ENCODE data around the gene ANKS1A.

Gene ANKS1A

GRCh38 chr6:34947561-34947960, 58.5 kb downstream of the ANKS1A start:
- TF ChIP-seq EZH2phosphoT487 (IDR thresholded peaks at IDR 0.05; ENCODE audit: borderline replicate concordance, low read length), result no peak
- TF ChIP-seq, protein P1, sequence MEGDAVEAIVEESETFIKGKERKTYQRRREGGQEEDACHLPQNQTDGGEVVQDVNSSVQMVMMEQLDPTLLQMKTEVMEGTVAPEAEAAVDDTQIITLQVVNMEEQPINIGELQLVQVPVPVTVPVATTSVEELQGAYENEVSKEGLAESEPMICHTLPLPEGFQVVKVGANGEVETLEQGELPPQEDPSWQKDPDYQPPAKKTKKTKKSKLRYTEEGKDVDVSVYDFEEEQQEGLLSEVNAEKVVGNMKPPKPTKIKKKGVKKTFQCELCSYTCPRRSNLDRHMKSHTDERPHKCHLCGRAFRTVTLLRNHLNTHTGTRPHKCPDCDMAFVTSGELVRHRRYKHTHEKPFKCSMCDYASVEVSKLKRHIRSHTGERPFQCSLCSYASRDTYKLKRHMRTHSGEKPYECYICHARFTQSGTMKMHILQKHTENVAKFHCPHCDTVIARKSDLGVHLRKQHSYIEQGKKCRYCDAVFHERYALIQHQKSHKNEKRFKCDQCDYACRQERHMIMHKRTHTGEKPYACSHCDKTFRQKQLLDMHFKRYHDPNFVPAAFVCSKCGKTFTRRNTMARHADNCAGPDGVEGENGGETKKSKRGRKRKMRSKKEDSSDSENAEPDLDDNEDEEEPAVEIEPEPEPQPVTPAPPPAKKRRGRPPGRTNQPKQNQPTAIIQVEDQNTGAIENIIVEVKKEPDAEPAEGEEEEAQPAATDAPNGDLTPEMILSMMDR (IDR thresholded peaks at IDR 0.05; ENCODE audit: low read depth, low read length, poor library complexity, severe bottlenecking), result no peak
- H3K4me3 ChIP-seq (ENCODE audit: low read length), result no peak overlapping the region

GRCh38 chr6:34949636-34950035, 60.6 kb downstream of the ANKS1A start:
- H3K27me3 ChIP-seq (ENCODE audit: control insufficient read depth, low read length), result no peaks in the 10 kb centered on the region
- no peak overlapping the region for H3K4me2 ChIP-seq (ENCODE audit: low read length)
- H3K9me3 ChIP-seq (ENCODE audit: control insufficient read depth, insufficient read depth, low read length), result no peaks in the 10 kb centered on the region
- H3K36me3 ChIP-seq (ENCODE audit: control insufficient read depth, low read length), result no peaks in the 10 kb centered on the region
- H3K79me2 ChIP-seq (ENCODE audit: control insufficient read depth, low read length), result no peaks in the 10 kb centered on the region
- no peaks in the 10 kb centered on the region for H3K9me2 ChIP-seq (replicated peaks; ENCODE audit: control insufficient read depth, low read length)
- no peak overlapping the region for H3K4me3 ChIP-seq (ENCODE audit: low read length)
- no peaks in the 10 kb centered on the region for H3F3A ChIP-seq (ENCODE audit: control insufficient read depth, insufficient read depth)
- H3K4me1 ChIP-seq (ENCODE audit: control insufficient read depth, low read length), result no peaks in the 10 kb centered on the region
- no peak overlapping the region for H3K27ac ChIP-seq (ENCODE audit: low read depth, low read length)
- H4K20me1 ChIP-seq (ENCODE audit: control insufficient read depth, insufficient read depth, low read depth, low read length), result no peaks in the 10 kb centered on the region
- TF ChIP-seq, protein P1 (IDR thresholded peaks at IDR 0.05; ENCODE audit: low read depth, low read length, poor library complexity, severe bottlenecking), result no peak
- TF ChIP-seq EZH2phosphoT487 (IDR thresholded peaks at IDR 0.05; ENCODE audit: borderline replicate concordance, low read length), result no peak

More at GRCh38 chr6:34947561-34947960, 58.5 kb downstream of the ANKS1A start:
- Histone ChIP-seq H3F3A (ENCODE audit: control insufficient read depth, insufficient read depth) (no peaks in the 10 kb centered on the region), H3K4me1 (ENCODE audit: control insufficient read depth, low read length) (no peaks in the 10 kb centered on the region), H3K9me2 (replicated peaks; ENCODE audit: control insufficient read depth, low read length) (no peaks in the 10 kb centered on the region), H3K27ac (ENCODE audit: low read depth, low read length) (no peak overlapping the region), H3K79me2 (ENCODE audit: control insufficient read depth, low read length) (no peaks in the 10 kb centered on the region), H3K27me3 (ENCODE audit: control insufficient read depth, low read length) (no peaks in the 10 kb centered on the region), H3K4me2 (ENCODE audit: low read length) (no peak overlapping the region), H3K36me3 (ENCODE audit: control insufficient read depth, low read length) (no peaks in the 10 kb centered on the region), H4K20me1 (ENCODE audit: control insufficient read depth, insufficient read depth, low read depth, low read length) (no peaks in the 10 kb centered on the region), H3K9me3 (ENCODE audit: control insufficient read depth, insufficient read depth, low read length) (no peaks in the 10 kb centered on the region)

DNA sequence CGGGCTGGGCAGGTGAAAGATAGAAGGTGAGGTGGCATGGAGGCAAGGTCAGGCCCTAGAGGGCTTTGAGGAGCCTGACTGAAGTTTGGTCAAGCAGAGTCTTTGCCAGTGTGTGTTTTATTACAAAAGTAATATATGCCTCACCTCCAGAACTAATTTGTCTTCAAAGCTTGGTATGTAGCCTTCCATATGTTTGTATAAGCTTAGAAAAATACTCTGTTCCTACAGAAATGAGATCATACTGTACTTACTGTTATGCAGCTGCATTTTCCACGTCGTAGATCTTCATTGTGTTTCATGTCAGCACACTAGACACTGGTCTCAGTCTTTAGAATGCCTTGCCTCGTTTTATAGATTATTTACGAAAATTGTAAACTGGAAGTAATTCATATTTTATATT, 61.8 kb downstream of the ANKS1A start:
- Histone ChIP-seq H3K27ac (ENCODE audit: low read depth, low read length) (no peak overlapping the region), H3K79me2 (ENCODE audit: control insufficient read depth, low read length) (no peaks in the 10 kb centered on the region), H3K4me1 (ENCODE audit: control insufficient read depth, low read length) (peaks cover 8% of the 10 kb centered on the region), H3K9me2 (replicated peaks; ENCODE audit: control insufficient read depth, low read length) (no peaks in the 10 kb centered on the region), H3F3A (ENCODE audit: control insufficient read depth, insufficient read depth) (peaks cover 4% of the 10 kb centered on the region; the same call in 1 of the 2 replicates), H3K9me3 (ENCODE audit: control insufficient read depth, insufficient read depth, low read length) (no peaks in the 10 kb centered on the region), H4K20me1 (ENCODE audit: control insufficient read depth, insufficient read depth, low read depth, low read length) (no peaks in the 10 kb centered on the region), H3K4me2 (ENCODE audit: low read length) (no peak overlapping the region), H3K36me3 (ENCODE audit: control insufficient read depth, low read length) (no peaks in the 10 kb centered on the region), H3K4me3 (ENCODE audit: low read length) (no peak overlapping the region), H3K27me3 (ENCODE audit: control insufficient read depth, low read length) (no peaks in the 10 kb centered on the region)
- TF ChIP-seq, protein P1 (IDR thresholded peaks at IDR 0.05; ENCODE audit: low read depth, low read length, poor library complexity, severe bottlenecking), result no peak
- TF ChIP-seq EZH2phosphoT487 (IDR thresholded peaks at IDR 0.05; ENCODE audit: borderline replicate concordance, low read length), result no peak
